GM12872 (cell line): ENCODE results near the gene ACAN.
A peak's percentile ranks its signal among the peaks of the same experiment; 100 is the strongest.

Experiments used
- CTCF ChIP-seq: IDR thresholded peaks from 3 replicates; pipeline ENCODE4 v1.5.1; 2011; ENCODE audit warnings: low read depth, mild to moderate bottlenecking, low read length, moderate library complexity; ENCODE audit not compliant: insufficient read depth

The ACAN gene

GRCh38 chr15:88802250-88802990 is 816 bp upstream of the ACAN start:
- no peak for TF ChIP-seq CTCF

- no peak for TF ChIP-seq CTCF
These were observed 320 bp upstream of the ACAN start for GRCh38 chr15:88802991-88803240.

GRCh38 chr15:88803920-88804247 is 648 bp downstream of the ACAN start:
- no peak for TF ChIP-seq CTCF

GRCh38 chr15:88804257-88804656 is 1.0 kb downstream of the ACAN start:
- no peak for TF ChIP-seq CTCF

GRCh38 chr15:88805031-88805780 is 2.0 kb downstream of the ACAN start:
- TF ChIP-seq CTCF: 0 out of 3 replicates have a peak, but pooled peaks have one; percentile 14

GRCh38 chr15:88810446-88810845 is 7.2 kb downstream of the ACAN start:
- TF ChIP-seq CTCF: no peak

- no peak for TF ChIP-seq CTCF
These were observed 8.9 kb downstream of the ACAN start for GRCh38 chr15:88812133-88812532.
